ENCODE results near the gene RAG1. TPM values are rescaled to one million over a fixed set of nuclear protein-coding genes. Genes with fewer than 3 reads are reported as not detected.

The RAG1 gene
- total and polyA plus RNA-seq, 2 donors (not counting 1 experiment from before 2014, with no cell fraction given) = 0.06 to 0.37 TPM

DNA sequence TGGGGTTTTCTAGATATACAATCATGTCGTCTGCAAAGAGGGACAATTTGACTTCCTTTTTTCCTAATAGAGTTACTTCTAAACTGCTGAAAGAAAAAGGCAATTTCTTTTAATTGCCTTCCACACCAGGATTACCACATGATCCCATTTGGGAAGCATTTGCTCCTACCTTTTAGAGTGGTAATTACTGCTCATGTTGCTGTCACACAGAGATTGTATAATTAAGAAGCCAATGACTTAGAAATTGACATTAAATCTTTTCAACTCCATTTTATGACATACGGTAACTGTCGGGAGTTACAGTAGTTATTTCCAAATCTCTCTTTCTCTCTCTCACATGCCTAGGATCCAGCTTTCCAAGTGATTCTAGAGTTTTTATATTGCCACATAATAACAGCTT lies 48.0 kb downstream of the RAG1 start:
- Mint-ChIP-seq H3K27ac (no peak overlapping the region), H3K4me1 (peaks cover 8% of the 10 kb centered on the region), H3K27me3 (peaks cover 45% of the 10 kb centered on the region), H3K4me3 (no peak overlapping the region), H3K9me3 (ENCODE audit: insufficient read depth) (no peaks in the 10 kb centered on the region)
- ATAC-seq (ENCODE audit: low read depth) = no peak
- Histone ChIP-seq H3K36me3 (replicated peaks in 1 of 2; ENCODE audit: control extremely low read depth in 1 of 2, control insufficient read depth in 1 of 2, extremely low read depth in 1 of 2, insufficient read depth in 2 of 2, low read length in 1 of 2) (no peaks in the 10 kb centered on the region), H3K9me3 (ENCODE audit: control extremely low read depth in 1 of 3, control insufficient read depth in 2 of 3, insufficient read depth in 1 of 3, low read length in 2 of 3) (peaks cover 0 to 4% (median 0%) of the 10 kb centered on the region in 3 donors), H3K4me3 (ENCODE audit: control extremely low read depth in 1 of 5, extremely low read depth in 1 of 5, insufficient read depth in 1 of 5, low read depth in 2 of 5, low read length in 4 of 5) (no peak overlapping the region), H2AFZ (ENCODE audit: insufficient read depth, low read depth, low read length, poor library complexity, severe bottlenecking) (no peak overlapping the region), H3K27me3 (replicated peaks in 1 of 4; ENCODE audit: control extremely low read depth in 1 of 4, control insufficient read depth in 3 of 4, insufficient read depth in 4 of 4, low read length in 3 of 4) (peaks cover 0 to 26% (median 6%) of the 10 kb centered on the region in 4 experiments), H4K20me1 (ENCODE audit: control insufficient read depth, insufficient read depth, low read length, poor library complexity, severe bottlenecking) (no peaks in the 10 kb centered on the region), H3K79me2 (ENCODE audit: control insufficient read depth, insufficient read depth, low read length) (no peaks in the 10 kb centered on the region), H3K27ac (ENCODE audit: low read length in 2 of 2) (no peak overlapping the region), H3K9ac (ENCODE audit: low read length) (no peak overlapping the region), H3K4me1 (ENCODE audit: control insufficient read depth in 2 of 2, insufficient read depth in 2 of 2, low read length in 2 of 2) (peaks cover 5 to 6% of the 10 kb centered on the region in 2 donors), H3K4me2 (replicated peaks; ENCODE audit: low read depth, low read length, poor library complexity, severe bottlenecking) (no peak overlapping the region)
- WGBS (ENCODE audit: insufficient coverage) = 100% methylated on average over 2 of the region's 3 CpGs
- TF ChIP-seq, protein P1, sequence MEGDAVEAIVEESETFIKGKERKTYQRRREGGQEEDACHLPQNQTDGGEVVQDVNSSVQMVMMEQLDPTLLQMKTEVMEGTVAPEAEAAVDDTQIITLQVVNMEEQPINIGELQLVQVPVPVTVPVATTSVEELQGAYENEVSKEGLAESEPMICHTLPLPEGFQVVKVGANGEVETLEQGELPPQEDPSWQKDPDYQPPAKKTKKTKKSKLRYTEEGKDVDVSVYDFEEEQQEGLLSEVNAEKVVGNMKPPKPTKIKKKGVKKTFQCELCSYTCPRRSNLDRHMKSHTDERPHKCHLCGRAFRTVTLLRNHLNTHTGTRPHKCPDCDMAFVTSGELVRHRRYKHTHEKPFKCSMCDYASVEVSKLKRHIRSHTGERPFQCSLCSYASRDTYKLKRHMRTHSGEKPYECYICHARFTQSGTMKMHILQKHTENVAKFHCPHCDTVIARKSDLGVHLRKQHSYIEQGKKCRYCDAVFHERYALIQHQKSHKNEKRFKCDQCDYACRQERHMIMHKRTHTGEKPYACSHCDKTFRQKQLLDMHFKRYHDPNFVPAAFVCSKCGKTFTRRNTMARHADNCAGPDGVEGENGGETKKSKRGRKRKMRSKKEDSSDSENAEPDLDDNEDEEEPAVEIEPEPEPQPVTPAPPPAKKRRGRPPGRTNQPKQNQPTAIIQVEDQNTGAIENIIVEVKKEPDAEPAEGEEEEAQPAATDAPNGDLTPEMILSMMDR (IDR thresholded peaks at IDR 0.05) = no peak
- TF ChIP-seq EZH2 (IDR thresholded peaks at IDR 0.05; ENCODE audit: borderline replicate concordance, insufficient read depth, low read depth, low read length, poor library complexity, severe bottlenecking) = no peak
- intact Hi-C loops (cut with micrococcal nuclease) = no loop called here
- DNase-seq = no peak
- ChIA-PET POLR2A (no interaction called here), CTCF (no interaction called here)

DNA sequence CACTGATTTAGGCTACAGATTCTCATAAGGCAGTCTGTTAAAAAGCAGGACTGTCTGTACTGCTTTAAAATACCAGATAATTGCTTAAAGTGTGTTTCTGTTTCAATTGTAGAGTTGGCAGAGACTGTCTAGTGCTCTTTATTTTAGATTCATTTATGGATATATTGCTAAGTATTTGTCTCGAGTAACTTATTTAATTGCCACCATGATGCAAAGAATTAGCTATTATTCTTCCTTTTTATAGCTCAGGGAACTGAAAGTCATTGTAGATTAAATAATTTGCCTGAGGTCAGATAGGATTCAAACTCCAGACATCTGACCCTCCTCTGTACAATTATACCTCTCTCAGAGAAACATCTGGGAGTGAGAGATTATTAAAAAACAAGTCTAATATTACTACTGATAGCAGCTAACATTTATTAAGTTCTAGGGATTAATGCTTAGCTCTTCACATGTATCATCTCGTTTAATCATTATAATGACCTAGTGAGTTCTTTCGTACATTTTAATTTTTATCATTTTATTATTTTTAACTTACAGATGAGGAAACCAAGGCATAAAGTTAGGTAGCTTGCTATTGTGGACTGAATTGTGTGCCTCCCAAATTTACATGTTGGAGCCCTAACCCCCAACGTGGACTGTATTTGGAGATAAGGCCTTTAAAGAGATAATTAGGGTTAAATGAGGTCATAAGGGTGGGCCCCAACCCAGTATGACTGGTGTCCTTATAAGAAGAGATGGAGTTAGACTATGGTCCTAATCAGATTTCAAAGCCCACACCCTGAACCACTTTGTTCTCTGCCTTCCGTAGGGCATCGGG lies 49.9 kb downstream of the RAG1 start:
- H2AFZ ChIP-seq (ENCODE audit: insufficient read depth, low read depth, low read length, poor library complexity, severe bottlenecking) = no peak overlapping the region
- peaks cover 0 to 4% (median 0%) of the 10 kb centered on the region in 3 donors for H3K9me3 ChIP-seq (ENCODE audit: control extremely low read depth in 1 of 3, control insufficient read depth in 2 of 3, insufficient read depth in 1 of 3, low read length in 2 of 3)
- no peak overlapping the region for H3K4me2 ChIP-seq (replicated peaks; ENCODE audit: low read depth, low read length, poor library complexity, severe bottlenecking)
- no peaks in the 10 kb centered on the region for H3K9me3 Mint-ChIP-seq (ENCODE audit: insufficient read depth)
- H3K27ac Mint-ChIP-seq = no peak overlapping the region
- intact Hi-C loops (cut with micrococcal nuclease) = no loop called here
- no peak overlapping the region for H3K9ac ChIP-seq (ENCODE audit: low read length)
- no peak for TF ChIP-seq EZH2 (IDR thresholded peaks at IDR 0.05; ENCODE audit: borderline replicate concordance, insufficient read depth, low read depth, low read length, poor library complexity, severe bottlenecking)
- TF ChIP-seq, protein P1 (IDR thresholded peaks at IDR 0.05) = no peak
- H3K79me2 ChIP-seq (ENCODE audit: control insufficient read depth, insufficient read depth, low read length) = no peaks in the 10 kb centered on the region
- H3K27me3 ChIP-seq (replicated peaks in 1 of 4; ENCODE audit: control extremely low read depth in 1 of 4, control insufficient read depth in 3 of 4, insufficient read depth in 4 of 4, low read length in 3 of 4) = peaks cover 0 to 31% (median 6%) of the 10 kb centered on the region in 4 experiments
- H3K27me3 Mint-ChIP-seq = peaks cover 39% of the 10 kb centered on the region
- H3K36me3 ChIP-seq (replicated peaks in 1 of 2; ENCODE audit: control extremely low read depth in 1 of 2, control insufficient read depth in 1 of 2, extremely low read depth in 1 of 2, insufficient read depth in 2 of 2, low read length in 1 of 2) = no peaks in the 10 kb centered on the region
- 71% methylated on average over 1 of the region's 6 CpGs for WGBS (ENCODE audit: insufficient coverage)
- H3K4me1 Mint-ChIP-seq = peaks cover 8% of the 10 kb centered on the region
- peaks cover 5 to 6% of the 10 kb centered on the region in 2 donors for H3K4me1 ChIP-seq (ENCODE audit: control insufficient read depth in 2 of 2, insufficient read depth in 2 of 2, low read length in 2 of 2)
- CTCF ChIA-PET = interaction anchor here (0.6 kb wide), 1 partner anchor 53 kb away, joined by 3 read pairs; no protein-coding TSS in a partner anchor
- ATAC-seq (ENCODE audit: low read depth) (no peak), DNase-seq (no peak)
- POLR2A ChIA-PET = no interaction called here
- no peak overlapping the region for H3K27ac ChIP-seq (ENCODE audit: low read length in 2 of 2)
- no peak overlapping the region for H3K4me3 ChIP-seq (ENCODE audit: control extremely low read depth in 1 of 5, extremely low read depth in 1 of 5, insufficient read depth in 1 of 5, low read depth in 2 of 5, low read length in 4 of 5)
- no peak overlapping the region for H3K4me3 Mint-ChIP-seq
- no peaks in the 10 kb centered on the region for H4K20me1 ChIP-seq (ENCODE audit: control insufficient read depth, insufficient read depth, low read length, poor library complexity, severe bottlenecking)
